ENCODE results near the gene NFIA.
A peak's percentile ranks its signal among the peaks of the same experiment; 100 is the strongest.

Gene NFIA

DNA sequence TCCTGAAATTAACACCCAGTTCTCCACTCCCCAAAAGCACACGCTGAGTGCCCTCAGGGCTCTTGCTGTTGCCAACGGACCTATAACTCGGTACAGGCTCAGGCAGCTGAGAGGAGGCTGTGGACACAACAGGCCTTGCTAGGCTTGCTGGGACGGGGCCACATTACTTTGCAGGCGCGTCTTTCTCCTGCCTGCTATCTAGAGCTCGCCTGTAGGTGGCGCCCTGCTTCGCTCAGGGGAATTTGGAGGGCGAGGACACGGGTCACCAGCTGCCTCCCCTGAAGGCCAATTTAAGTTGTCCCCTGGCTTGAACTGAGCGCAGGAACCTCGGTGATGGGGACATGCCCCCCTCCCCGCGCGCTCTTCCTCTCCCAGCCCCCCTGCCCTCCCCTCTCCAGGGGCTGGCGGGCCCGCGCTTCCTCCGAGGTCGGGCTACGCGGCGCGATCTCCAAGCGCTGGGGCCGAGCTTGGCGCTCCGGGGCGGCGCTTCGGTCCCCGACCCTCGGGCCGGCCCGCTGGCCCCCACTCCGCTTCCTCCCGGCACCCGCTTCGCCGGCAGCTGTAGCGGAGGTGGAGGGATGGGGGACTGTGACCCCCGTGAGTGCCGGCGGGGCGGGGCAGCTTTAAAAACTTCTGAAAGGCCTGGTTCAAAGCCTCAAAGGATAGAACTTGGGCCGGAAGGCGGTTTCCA is 32.4 kb upstream of the NFIA start:
- H3K4me3 ChIP-seq (ENCODE audit: low read depth, low read length) = peak overlapping the region; percentile 71
- DNase-seq (ENCODE audit: low read depth) = peak; percentile 88
- TF ChIP-seq, protein P1, sequence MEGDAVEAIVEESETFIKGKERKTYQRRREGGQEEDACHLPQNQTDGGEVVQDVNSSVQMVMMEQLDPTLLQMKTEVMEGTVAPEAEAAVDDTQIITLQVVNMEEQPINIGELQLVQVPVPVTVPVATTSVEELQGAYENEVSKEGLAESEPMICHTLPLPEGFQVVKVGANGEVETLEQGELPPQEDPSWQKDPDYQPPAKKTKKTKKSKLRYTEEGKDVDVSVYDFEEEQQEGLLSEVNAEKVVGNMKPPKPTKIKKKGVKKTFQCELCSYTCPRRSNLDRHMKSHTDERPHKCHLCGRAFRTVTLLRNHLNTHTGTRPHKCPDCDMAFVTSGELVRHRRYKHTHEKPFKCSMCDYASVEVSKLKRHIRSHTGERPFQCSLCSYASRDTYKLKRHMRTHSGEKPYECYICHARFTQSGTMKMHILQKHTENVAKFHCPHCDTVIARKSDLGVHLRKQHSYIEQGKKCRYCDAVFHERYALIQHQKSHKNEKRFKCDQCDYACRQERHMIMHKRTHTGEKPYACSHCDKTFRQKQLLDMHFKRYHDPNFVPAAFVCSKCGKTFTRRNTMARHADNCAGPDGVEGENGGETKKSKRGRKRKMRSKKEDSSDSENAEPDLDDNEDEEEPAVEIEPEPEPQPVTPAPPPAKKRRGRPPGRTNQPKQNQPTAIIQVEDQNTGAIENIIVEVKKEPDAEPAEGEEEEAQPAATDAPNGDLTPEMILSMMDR (conservative IDR thresholded peaks at IDR 0.05; ENCODE audit: low read depth, low read length) = peak; percentile 94

DNA sequence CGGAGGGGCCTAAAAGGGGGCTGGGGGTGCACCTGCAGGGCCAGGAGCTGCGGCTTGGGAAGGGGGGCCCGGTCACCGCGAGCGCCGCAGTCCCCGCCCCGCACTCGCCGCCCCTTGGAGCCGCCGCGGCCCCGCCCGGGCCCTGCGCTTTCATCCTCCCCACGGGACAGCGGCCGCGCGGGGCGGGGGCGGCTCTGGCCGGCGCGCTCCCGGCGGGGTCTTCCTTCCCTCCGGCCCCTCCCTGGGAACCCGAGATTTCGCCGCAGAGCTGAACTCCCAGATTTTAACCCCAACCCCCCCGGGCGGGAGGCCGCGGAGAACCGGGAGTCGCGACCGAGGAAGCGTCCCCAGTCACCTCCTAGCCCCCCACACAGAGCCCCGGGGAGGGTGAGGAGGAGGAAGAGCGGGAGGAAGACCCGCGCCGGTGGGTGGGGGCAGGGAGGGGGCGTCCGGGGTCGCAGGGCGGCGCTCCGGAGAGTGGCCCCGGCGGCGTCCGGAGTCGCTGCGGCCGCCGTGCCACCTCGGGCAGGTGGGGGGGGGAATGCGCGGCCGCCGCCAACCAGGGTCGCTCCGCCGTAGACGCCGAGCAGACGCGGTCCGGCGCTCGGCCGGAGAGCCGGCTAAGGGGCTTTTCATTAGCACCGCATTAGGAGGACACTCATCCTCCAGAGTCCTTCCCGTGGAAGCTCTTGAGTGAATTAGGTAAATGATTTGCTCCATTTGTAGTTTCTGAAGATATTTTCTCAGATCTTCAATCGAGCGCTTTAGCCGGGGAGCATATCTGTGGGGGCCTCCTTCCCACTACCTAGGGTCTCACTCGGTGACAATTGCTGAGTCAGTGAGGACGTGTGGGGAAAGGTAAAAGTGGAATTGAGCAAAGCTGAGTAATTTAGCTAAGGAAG is 31.6 kb upstream of the NFIA start:
- peak overlapping the region; percentile 71 for H3K4me3 ChIP-seq (ENCODE audit: low read depth, low read length)
- DNase-seq (ENCODE audit: low read depth) = peak; percentile 28

DNA sequence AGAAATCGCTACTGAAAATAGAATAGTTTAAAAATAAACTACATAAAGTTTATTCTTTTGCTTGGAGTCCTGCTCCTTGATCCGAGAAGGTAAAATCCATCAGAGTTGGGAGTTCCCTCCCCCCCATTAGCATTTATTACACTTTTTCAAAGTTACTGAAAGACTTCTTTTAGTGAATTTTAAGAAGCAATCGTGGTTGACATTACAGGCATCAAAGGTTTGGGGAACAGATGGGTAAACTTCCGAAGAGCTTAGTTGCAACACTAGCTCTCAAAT is 31.0 kb upstream of the NFIA start:
- H3K4me3 ChIP-seq (ENCODE audit: low read depth, low read length) = peak overlapping the region; percentile 71
- no peak for DNase-seq (ENCODE audit: low read depth)
- TF ChIP-seq, protein P1 (conservative IDR thresholded peaks at IDR 0.05; ENCODE audit: low read depth, low read length) = no peak

More for the DNA sequence above, 31.6 kb upstream of the NFIA start:
- TF ChIP-seq, protein P1 (conservative IDR thresholded peaks at IDR 0.05; ENCODE audit: low read depth, low read length) = no peak

DNA sequence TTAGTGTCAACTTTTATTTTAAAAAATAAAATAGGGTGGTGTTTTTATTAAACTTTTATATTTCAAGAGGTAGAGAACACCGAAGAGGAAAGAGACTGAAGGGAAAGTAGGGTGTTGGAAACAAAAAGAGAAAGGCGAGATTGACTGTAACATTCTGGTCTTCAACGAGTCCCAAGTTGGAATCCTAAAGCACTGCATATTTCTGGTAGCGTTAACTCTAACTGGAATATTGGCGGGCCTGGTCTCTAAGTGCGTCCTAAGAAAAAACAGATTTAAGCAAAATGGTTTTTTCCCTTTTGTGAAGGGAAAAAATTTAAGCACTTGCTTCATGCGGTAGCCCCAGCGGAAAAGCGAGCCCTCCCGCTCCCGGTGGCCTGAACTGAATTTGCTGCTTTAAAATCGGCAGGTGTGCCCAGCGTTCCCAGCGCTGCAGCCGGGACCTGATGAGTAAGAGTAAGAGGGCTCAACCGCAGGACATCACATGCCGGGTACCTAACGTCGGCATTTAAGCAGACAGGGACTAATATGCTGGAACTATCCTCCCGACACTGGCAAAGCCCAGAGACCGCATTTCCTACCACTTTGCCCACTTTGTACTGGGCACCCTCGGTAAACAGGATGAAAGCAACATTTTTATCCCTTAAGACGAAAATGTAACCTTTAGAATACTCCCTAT is 30.5 kb upstream of the NFIA start:
- TF ChIP-seq, protein P1 (conservative IDR thresholded peaks at IDR 0.05; ENCODE audit: low read depth, low read length) = no peak
- DNase-seq (ENCODE audit: low read depth) = no peak
- H3K4me3 ChIP-seq (ENCODE audit: low read depth, low read length) = no peak overlapping the region

DNA sequence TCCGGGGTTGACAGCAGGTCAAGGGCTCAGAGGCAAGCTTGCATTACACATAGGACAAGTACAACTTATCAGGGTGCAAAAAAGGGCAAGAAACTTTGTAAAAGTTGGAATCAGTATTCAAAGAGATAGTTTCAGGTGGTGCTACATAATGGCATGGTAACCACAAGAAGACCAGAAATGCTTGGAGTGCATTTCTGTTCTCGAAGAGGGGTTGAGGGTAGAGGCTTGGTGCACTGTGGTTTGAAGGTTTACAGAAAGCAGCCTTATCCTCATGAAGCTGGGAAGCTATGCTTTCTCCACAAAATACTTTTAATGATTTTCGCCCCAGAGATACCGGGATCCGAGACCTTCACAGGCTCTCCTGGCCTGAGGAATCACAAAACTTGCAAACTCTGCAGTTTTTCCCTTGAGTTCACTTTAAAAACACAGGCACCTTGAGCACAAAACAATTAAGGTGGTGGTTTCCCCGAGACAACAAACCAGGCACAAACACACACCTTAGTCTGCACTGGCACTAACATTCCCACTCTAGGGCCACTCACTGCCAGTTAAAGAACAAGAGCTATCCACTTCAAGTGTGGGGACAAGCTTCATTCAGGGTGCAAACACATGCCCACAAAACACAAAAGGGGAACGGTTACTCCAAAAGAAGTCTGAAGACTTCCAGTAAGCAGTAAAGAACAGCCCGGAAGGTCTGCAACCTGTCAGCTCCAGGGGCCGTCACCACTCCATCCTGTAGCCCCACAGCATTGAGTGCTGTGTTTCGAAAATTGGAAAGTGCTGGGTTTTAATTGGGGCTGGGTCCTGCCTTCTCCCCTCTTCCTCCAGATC is 29.8 kb upstream of the NFIA start:
- TF ChIP-seq, protein P1 (conservative IDR thresholded peaks at IDR 0.05; ENCODE audit: low read depth, low read length) = no peak
- H3K4me3 ChIP-seq (ENCODE audit: low read depth, low read length) = no peak overlapping the region
- no peak for DNase-seq (ENCODE audit: low read depth)

DNA sequence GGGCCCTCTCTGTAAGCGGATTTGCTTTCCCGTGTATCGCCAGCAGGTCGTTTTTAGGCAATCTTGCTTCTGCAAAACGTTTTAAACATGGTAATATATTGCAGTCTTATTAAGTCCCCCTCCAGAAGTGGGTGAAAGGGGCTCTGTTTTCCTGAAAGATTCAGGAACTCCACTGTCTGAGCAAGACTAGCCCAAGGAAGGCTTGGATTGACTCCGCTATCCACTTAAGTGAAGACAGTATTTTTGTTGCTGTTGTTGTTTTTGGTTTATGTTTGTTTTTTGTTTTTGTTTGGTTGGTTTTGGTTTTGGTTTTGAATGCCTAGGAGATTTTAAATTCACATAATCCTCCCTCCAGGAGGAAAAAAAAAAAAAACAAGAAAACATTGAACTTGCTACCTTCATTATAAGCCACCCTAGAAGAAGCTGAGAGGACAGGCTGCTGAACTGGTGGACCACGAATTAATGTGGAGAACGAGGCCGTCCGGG is 29.1 kb upstream of the NFIA start:
- TF ChIP-seq, protein P1 (conservative IDR thresholded peaks at IDR 0.05; ENCODE audit: low read depth, low read length) = no peak
- peak overlapping the region; percentile 50 for H3K4me3 ChIP-seq (ENCODE audit: low read depth, low read length)
- DNase-seq (ENCODE audit: low read depth) = no peak

All from choroid plexus epithelial cell (primary cell).